GM12874 (cell line): ENCODE data around the gene TGM3.

ENCODE experiments used
- CTCF ChIP-seq: IDR thresholded peaks from 2 replicates; pipeline ENCODE4 v1.5.1; 2011; ENCODE audit warnings: low read depth, mild to moderate bottlenecking, control low read depth, low read length, moderate library complexity; ENCODE audit not compliant: insufficient read depth

TGM3 gene

GRCh38 chr20:2305946-2306345 lies 10.1 kb downstream of the TGM3 start:
- TF ChIP-seq CTCF, result no peak

GRCh38 chr20:2307136-2307535 lies 11.3 kb downstream of the TGM3 start:
- TF ChIP-seq CTCF, result no peak

GRCh38 chr20:2311329-2311728 lies 15.5 kb downstream of the TGM3 start:
- TF ChIP-seq CTCF, result no peak

- no peak for TF ChIP-seq CTCF
Observed at GRCh38 chr20:2312876-2313275, 17.1 kb downstream of the TGM3 start.

- no peak for TF ChIP-seq CTCF
Observed at GRCh38 chr20:2313316-2313715, 17.5 kb downstream of the TGM3 start.

GRCh38 chr20:2314759-2315439 lies 19.1 kb downstream of the TGM3 start:
- no peak for TF ChIP-seq CTCF

GRCh38 chr20:2315440-2315778 lies 19.6 kb downstream of the TGM3 start:
- no peak for TF ChIP-seq CTCF
